ENCODE data around the gene RFX2. TPM values are rescaled to one million over a fixed set of nuclear protein-coding genes. Genes with fewer than 3 reads are reported as not detected.
A peak's percentile ranks its signal among the peaks of the same experiment; 100 is the strongest.

Gene RFX2
- total and polyA plus RNA-seq, 12 donors: 2.3 to 10.4 (median 4.6) TPM

DNA sequence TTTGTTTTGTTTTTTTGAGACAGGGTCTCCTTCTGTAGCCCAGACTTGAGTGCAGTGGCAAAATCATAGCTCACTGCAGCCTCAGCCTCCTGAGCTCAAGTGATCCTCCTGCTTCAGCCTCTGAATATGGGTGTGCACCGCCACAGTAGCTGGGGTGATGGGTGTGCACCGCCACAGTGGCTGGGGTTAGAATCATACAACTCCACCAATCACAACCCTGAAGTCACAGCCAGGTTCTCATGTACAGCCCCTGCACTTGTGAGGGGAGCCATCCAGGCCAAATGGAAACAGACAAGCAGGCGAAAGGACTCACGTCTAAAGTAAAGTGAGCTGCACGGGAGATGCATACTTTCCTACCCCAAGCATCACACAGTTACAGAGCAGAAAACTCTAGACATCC lies 69.2 kb downstream of the RFX2 start:
- H3K27me3 ChIP-seq: no peaks in the 10 kb centered on the region
- TF ChIP-seq, protein P1, sequence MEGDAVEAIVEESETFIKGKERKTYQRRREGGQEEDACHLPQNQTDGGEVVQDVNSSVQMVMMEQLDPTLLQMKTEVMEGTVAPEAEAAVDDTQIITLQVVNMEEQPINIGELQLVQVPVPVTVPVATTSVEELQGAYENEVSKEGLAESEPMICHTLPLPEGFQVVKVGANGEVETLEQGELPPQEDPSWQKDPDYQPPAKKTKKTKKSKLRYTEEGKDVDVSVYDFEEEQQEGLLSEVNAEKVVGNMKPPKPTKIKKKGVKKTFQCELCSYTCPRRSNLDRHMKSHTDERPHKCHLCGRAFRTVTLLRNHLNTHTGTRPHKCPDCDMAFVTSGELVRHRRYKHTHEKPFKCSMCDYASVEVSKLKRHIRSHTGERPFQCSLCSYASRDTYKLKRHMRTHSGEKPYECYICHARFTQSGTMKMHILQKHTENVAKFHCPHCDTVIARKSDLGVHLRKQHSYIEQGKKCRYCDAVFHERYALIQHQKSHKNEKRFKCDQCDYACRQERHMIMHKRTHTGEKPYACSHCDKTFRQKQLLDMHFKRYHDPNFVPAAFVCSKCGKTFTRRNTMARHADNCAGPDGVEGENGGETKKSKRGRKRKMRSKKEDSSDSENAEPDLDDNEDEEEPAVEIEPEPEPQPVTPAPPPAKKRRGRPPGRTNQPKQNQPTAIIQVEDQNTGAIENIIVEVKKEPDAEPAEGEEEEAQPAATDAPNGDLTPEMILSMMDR (IDR thresholded peaks at IDR 0.05): no peak
- no peak for TF ChIP-seq POLR2A (IDR thresholded peaks at IDR 0.05)
- WGBS, 4 donors: 91 to 96% (median 94%) methylated on average over 5 of the region's 5 CpGs
- no peak overlapping the region for H3K4me3 ChIP-seq
- H3K27ac ChIP-seq: no peak overlapping the region
- DNase-seq: peak in 2 of 7 donors; percentile 5 to 23
- intact Hi-C loops (cut with DNase I): loop anchor here in 1 of 2 donors (10.0 kb wide), 1 partner anchor 254 kb away; no protein-coding TSS in a partner anchor
- no peaks in the 10 kb centered on the region for H3K9me3 ChIP-seq (replicated peaks in 1 of 3)
- no peaks in the 10 kb centered on the region for H3K36me3 ChIP-seq (replicated peaks in 1 of 2)
- no peaks in the 10 kb centered on the region for H3K4me1 ChIP-seq (replicated peaks in 1 of 2)

DNA sequence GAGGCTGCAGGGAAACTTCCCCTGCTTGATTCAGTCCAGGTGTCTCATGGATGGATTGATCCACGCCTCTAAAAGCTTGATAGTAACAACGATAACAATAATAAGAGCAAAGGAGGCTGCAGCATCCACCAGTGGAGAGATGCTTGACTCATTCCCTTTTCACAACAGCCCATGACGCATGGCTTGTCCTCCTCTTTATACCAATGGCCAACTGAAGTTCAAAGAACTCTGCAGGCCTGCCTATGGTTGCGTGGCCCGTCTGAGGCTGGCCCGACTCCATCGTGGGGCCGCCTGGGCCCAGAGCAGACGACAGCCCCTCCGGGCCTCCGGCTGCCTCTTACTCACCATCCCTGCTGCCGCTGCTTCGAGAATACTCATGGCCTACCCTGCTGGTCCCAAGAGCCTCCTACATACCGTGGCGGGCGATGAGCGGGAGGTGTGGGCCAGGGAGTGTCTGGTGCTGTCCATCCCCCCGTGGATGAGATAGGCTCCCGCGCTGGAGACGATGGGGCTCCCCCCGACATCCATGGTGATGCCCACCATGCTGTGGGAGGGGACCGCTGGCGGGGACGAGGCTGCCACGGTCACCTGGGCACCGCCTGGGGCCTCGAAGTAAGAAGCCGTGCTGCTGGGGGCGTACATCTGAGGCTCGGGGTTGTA lies 70.6 kb downstream of the RFX2 start:
- peak in 2 of 7 donors; percentile 16 to 37 for DNase-seq
- H3K36me3 ChIP-seq (replicated peaks in 1 of 2): no peaks in the 10 kb centered on the region
- H3K4me3 ChIP-seq: no peak overlapping the region
- WGBS, 4 donors: 88 to 95% (median 95%) methylated on average over 7 to 31 of the region's 31 CpGs
- no peak overlapping the region for H3K27ac ChIP-seq
- intact Hi-C loops (cut with DNase I): loop anchor here in 1 of 2 donors (10.0 kb wide), 1 partner anchor 255 kb away; no protein-coding TSS in a partner anchor
- TF ChIP-seq, protein P1 (IDR thresholded peaks at IDR 0.05): no peak
- no peak for TF ChIP-seq POLR2A (IDR thresholded peaks at IDR 0.05)
- H3K9me3 ChIP-seq (replicated peaks in 1 of 3): no peaks in the 10 kb centered on the region
- H3K4me1 ChIP-seq (replicated peaks in 1 of 2): no peaks in the 10 kb centered on the region
- no peaks in the 10 kb centered on the region for H3K27me3 ChIP-seq

- H3K27ac ChIP-seq: no peak overlapping the region
- intact Hi-C loops (cut with DNase I): no loop called here
- DNase-seq: peak in 2 of 7 donors; percentile 8 to 10
- H3K9me3 ChIP-seq (replicated peaks in 1 of 3): no peaks in the 10 kb centered on the region
- 79 to 84% (median 82%) methylated on average over 5 of the region's 5 CpGs for WGBS, 4 donors
- H3K4me3 ChIP-seq: no peak overlapping the region
- no peaks in the 10 kb centered on the region for H3K4me1 ChIP-seq (replicated peaks in 1 of 2)
- no peaks in the 10 kb centered on the region for H3K27me3 ChIP-seq
- no peaks in the 10 kb centered on the region for H3K36me3 ChIP-seq (replicated peaks in 1 of 2)
- TF ChIP-seq, protein P1 (IDR thresholded peaks at IDR 0.05): no peak
Observed at GRCh38 chr19:6038634-6039405, 71.5 kb downstream of the RFX2 start.

DNA sequence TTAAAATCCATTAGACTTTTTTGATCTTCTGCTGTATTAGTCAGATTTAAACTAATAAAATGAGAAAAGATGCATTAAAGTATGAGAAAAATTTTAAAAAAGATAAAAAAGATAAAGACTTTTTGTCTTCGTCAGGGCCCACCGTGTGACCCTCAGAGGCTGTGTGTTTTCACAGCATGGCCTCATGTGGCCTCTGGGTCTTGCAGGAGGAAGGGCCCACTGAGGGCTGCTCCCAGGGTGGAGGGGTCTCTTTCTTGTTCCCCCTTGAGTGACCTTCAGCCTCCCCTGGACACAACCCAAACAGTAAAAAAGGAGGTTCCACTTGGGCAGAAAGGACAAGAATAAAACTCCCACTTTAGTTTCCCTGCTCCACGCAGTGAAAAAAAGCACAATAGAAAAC lies 75.3 kb downstream of the RFX2 start:
- Histone ChIP-seq H3K4me3 (no peak overlapping the region), H3K9me3 (replicated peaks in 1 of 3) (no peaks in the 10 kb centered on the region), H3K27me3 (no peaks in the 10 kb centered on the region), H3K36me3 (replicated peaks in 1 of 2) (no peaks in the 10 kb centered on the region), H3K27ac (no peak overlapping the region), H3K4me1 (replicated peaks in 1 of 2) (no peaks in the 10 kb centered on the region)
- TF ChIP-seq, protein P1 (IDR thresholded peaks at IDR 0.05): no peak
- no peak for TF ChIP-seq POLR2A (IDR thresholded peaks at IDR 0.05)
- peak in 2 of 7 donors; percentile 2 to 7 for DNase-seq
- 87 to 95% (median 92%) methylated on average over 3 of the region's 3 CpGs for WGBS, 4 donors
- intact Hi-C loops (cut with DNase I): no loop called here
